Left lung (tissue), 10 donors: ENCODE results near the gene CLHC1. TPM values are rescaled to one million over a fixed set of nuclear protein-coding genes. Genes with fewer than 3 reads are reported as not detected.

Source experiments
- ATAC-seq: fragments of 200-7000 bp; cut with Tn5 transposase; one replicate; pipeline ENCODE4 v1.9.1; 2020; ENCODE audit warnings: moderate library complexity
- DNase-seq, 4 donors: peaks; one replicate each; pipeline ENCODE4 v3.0.0-alpha.2; 2013 to 2020
- H3K27ac ChIP-seq, 2 donors: fragments of 200-600 bp; sonication (generic) in 1 of 2; one replicate each; pipeline versions ENCODE4 v1.5.0 to v1.8.0; 2020 to 2021
- H3K27me3 ChIP-seq, 2 donors: fragments of 200-600 bp; sonication (generic) in 1 of 2; one replicate each; pipeline versions ENCODE4 v1.5.0 to v1.8.0; 2020 to 2021
- H3K36me3 ChIP-seq, 2 donors: fragments of 200-600 bp; sonication (generic) in 1 of 2; one replicate each; pipeline versions ENCODE4 v1.5.0 to v1.8.0; 2020 to 2021
- H3K4me1 ChIP-seq, 2 donors: fragments of 200-600 bp; one replicate each; pipeline ENCODE4 v1.8.0; 2021
- H3K4me3 ChIP-seq, 2 donors: fragments of 200-600 bp; sonication (generic) in 1 of 2; one replicate each; pipeline versions ENCODE4 v1.5.0 to v1.8.0; 2020 to 2021; ENCODE audit warnings: mild to moderate bottlenecking in 1 of 2
- H3K9me3 ChIP-seq, 2 donors: fragments of 200-600 bp; sonication (generic) in 1 of 2; one replicate each; pipeline versions ENCODE4 v1.5.0 to v1.8.0; 2020 to 2021
- intact Hi-C, 2 donors: fragments of 100-400 bp; cut with DNase I; formaldehyde crosslinking; loops; one replicate each; pipeline versions ENCODE4 v1.11.2 to v1.14.2; 2022
- polyA plus RNA-seq, 6 donors: library from polyadenylated mRNA; unstranded; fragments of 120-200 nt; gene quantifications; one replicate each; pipeline ENCODE4 v1.2.1, GENCODE V29; 2013; ENCODE audit not compliant: insufficient read length in 6 of 6
- total RNA-seq, 2 donors: library from RNA; stranded (reverse); fragmentation: NEBNext Ultra II Directional; extraction: Animal tissue kit (Norgen Biotek cat#: 25700); gene quantifications; one replicate each; pipeline ENCODE4 v1.2.1, GENCODE V29; 2021
- TF ChIP-seq, protein P1 (sequence below), 2 donors: fragments of 200-600 bp; sonication (generic) in 1 of 2; IDR thresholded peaks; one replicate each; pipeline versions ENCODE4 v1.5.0 to v1.8.0; 2021; ENCODE audit warnings: antibody characterized with exemption in 2 of 2
- donor health status: DM: no; HTN: yes; CAD: no.
- donor health status: DM: no; HTN: no; CAD: no.

The CLHC1 gene
- total and polyA plus RNA-seq, 8 donors, result 9.2 to 41.2 (median 28.7) TPM

DNA sequence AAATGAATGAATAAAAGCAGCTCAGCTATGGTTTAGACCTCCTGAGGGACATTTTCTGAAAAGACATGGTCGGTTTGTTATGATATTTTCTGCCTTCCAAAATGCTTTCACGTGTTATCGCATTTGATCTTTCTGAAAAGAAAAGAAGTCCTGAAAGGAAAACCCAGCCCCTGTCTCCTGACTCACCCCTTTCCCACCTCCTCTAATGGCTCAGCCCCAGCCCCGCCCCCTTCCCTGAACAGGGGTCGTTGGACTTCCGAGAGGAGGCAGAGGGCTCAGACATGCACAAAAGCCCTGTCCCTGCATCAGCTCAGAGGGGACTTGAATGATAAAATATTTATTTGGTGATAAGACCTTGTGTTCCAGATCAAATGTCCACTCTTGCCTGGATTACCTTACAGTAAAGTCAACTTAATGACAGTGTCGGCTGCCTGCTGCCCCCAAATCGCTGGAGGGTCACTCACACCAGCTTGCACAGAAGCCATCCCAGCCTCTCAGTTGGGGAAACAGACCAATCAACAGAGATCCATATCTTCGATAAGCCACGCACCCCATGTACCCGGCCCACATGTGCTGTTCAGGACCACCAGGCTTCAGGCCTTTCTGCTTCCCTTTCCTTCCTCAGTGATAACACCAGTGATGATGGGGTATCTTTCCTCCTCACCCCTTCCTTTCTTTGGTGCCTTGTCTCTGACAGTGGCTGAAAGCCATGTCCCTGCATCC is 69.6 kb downstream of the CLHC1 start:
- no peak for DNase-seq
- no peaks in the 10 kb centered on the region for H3K9me3 ChIP-seq
- H3K27ac ChIP-seq, result peak overlapping the region; percentile 52 to 76
- intact Hi-C loops, result loop anchor here in 1 of 2 donors (10.0 kb wide), 2 partner anchors 118 to 148 kb away; no protein-coding TSS in a partner anchor
- no peaks in the 10 kb centered on the region for H3K36me3 ChIP-seq
- ATAC-seq, result no peak
- no peaks in the 10 kb centered on the region for H3K27me3 ChIP-seq
- TF ChIP-seq, protein P1, sequence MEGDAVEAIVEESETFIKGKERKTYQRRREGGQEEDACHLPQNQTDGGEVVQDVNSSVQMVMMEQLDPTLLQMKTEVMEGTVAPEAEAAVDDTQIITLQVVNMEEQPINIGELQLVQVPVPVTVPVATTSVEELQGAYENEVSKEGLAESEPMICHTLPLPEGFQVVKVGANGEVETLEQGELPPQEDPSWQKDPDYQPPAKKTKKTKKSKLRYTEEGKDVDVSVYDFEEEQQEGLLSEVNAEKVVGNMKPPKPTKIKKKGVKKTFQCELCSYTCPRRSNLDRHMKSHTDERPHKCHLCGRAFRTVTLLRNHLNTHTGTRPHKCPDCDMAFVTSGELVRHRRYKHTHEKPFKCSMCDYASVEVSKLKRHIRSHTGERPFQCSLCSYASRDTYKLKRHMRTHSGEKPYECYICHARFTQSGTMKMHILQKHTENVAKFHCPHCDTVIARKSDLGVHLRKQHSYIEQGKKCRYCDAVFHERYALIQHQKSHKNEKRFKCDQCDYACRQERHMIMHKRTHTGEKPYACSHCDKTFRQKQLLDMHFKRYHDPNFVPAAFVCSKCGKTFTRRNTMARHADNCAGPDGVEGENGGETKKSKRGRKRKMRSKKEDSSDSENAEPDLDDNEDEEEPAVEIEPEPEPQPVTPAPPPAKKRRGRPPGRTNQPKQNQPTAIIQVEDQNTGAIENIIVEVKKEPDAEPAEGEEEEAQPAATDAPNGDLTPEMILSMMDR (IDR thresholded peaks at IDR 0.05), result no peak
- peaks cover 43 to 82% of the 10 kb centered on the region in 2 donors for H3K4me1 ChIP-seq
- no peak overlapping the region for H3K4me3 ChIP-seq

DNA sequence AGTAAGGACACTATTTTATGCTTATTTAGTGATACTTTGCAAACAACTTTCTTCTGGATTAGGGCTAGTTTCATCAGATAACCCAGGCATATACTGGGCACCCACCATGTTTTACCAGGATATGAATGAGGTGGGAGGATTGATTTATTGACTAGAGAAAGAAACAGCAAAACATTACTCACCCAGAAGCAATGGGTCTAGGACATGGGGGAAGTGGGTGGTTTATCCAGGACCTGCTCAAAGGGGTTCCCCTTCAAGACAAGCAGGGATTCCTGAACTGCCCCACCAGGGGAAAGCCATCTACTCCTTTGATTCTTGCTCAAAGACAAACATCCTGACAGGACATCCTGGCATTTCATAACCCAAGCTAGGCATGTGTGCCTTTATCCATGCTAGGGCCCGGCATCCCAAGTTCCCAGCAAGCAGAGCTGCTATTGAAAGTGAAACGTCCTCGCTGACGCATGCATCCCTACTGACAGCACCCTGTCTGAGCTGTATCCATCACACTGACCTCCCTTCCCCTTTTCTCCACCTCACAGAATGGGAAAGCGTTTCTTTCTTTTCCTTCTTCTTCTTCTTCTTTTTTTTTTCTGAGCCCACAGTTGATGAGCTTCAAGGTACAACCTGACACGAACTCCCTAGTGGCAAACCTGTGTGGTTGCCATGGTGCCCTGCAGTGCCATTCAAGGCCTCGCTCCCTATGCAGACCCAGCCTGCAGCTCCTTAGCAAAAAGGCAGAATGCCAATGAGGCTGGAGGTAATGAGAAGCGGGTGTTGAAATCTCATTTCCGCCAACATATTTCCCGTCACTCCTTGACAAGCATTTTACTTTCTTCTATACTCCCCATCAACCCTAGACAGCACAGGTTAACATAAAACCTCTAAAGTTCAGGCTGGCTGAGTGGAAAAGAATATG is 70.5 kb downstream of the CLHC1 start:
- H3K9me3 ChIP-seq, result no peaks in the 10 kb centered on the region
- H3K4me1 ChIP-seq, result peaks cover 46 to 91% of the 10 kb centered on the region in 2 donors
- ATAC-seq, result peak; percentile 33
- TF ChIP-seq, protein P1 (IDR thresholded peaks at IDR 0.05), result no peak
- H3K27me3 ChIP-seq, result no peaks in the 10 kb centered on the region
- peak in 1 of 4 donors; percentile 62 for DNase-seq
- H3K27ac ChIP-seq, result peak overlapping the region; percentile 40 to 76
- intact Hi-C loops, result loop anchor here in 1 of 2 donors (10.0 kb wide), 2 partner anchors 117 to 147 kb away; no protein-coding TSS in a partner anchor
- no peaks in the 10 kb centered on the region for H3K36me3 ChIP-seq
- no peak overlapping the region for H3K4me3 ChIP-seq

DNA sequence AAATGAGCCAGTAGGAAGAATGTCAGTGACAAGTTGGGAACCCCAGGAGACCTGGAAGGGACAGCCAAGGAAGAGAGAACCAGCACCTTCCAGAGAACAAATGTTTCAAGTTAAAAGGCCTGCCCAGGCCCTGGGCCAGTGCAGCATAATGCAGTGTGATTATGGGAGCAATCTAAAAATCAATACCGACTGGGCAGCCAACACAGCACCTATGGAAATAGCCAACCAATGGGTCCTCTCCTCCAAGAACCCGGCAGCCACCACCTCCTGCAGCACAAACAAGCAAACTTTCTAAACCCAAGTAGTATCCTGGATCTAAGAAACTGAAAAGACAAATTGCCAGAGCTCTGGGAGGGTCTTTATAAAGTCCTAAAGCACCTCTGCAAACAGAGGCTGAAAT is 71.7 kb downstream of the CLHC1 start:
- TF ChIP-seq, protein P1 (IDR thresholded peaks at IDR 0.05), result no peak
- H3K4me3 ChIP-seq, result no peak overlapping the region
- no peak for ATAC-seq

GRCh38 chr2:55159752-55160151 is 72.3 kb downstream of the CLHC1 start:
- intact Hi-C loops, result loop anchor here in 1 of 2 donors (10.0 kb wide), 2 partner anchors 115 to 145 kb away; no protein-coding TSS in a partner anchor
- H3K36me3 ChIP-seq, result no peaks in the 10 kb centered on the region
- H3K4me3 ChIP-seq, result no peak overlapping the region
- no peaks in the 10 kb centered on the region for H3K9me3 ChIP-seq
- TF ChIP-seq, protein P1 (IDR thresholded peaks at IDR 0.05), result no peak
- peaks cover 49 to 85% of the 10 kb centered on the region in 2 donors for H3K4me1 ChIP-seq
- ATAC-seq (no peak), DNase-seq (no peak)
- no peaks in the 10 kb centered on the region for H3K27me3 ChIP-seq
- peak overlapping the region in 1 of 2 donors; percentile 37 for H3K27ac ChIP-seq

More for the DNA sequence above, 71.7 kb downstream of the CLHC1 start:
- intact Hi-C loops, result loop anchor here in 1 of 2 donors (10.0 kb wide), 2 partner anchors 116 to 146 kb away; no protein-coding TSS in a partner anchor
- Histone ChIP-seq H3K9me3 (no peaks in the 10 kb centered on the region), H3K36me3 (no peaks in the 10 kb centered on the region), H3K4me1 (peaks cover 52 to 92% of the 10 kb centered on the region in 2 donors), H3K27ac (peak overlapping the region in 1 of 2 donors; percentile 76), H3K27me3 (no peaks in the 10 kb centered on the region)
- DNase-seq, result no peak
